Stimulated activated CD8-positive, alpha-beta memory T cell treated with anti-CD3 and anti-CD28 coated beads, Interleukin-7, amount 100 ng/mL, for 4 hours (primary cell): ENCODE data around the gene PYHIN1.

Experiments
- DNase-seq, 2 donors: peaks; one replicate each; pipeline ENCODE4 v3.0.0-alpha.2; 2020; ENCODE audit warnings: low read depth in 2 of 2

The PYHIN1 gene

GRCh38 chr1:159014003-159014571 is 82.7 kb downstream of the PYHIN1 start:
- DNase-seq = no peak

GRCh38 chr1:159014851-159015250 is 83.5 kb downstream of the PYHIN1 start:
- no peak for DNase-seq

- peak; percentile 62 to 74 for DNase-seq
Observed at GRCh38 chr1:159015440-159015909, 84.1 kb downstream of the PYHIN1 start.

GRCh38 chr1:159023723-159024122 is 92.4 kb downstream of the PYHIN1 start:
- no peak for DNase-seq

- no peak for DNase-seq
Observed at GRCh38 chr1:159025043-159025442, 93.7 kb downstream of the PYHIN1 start.
